ENCODE measurements around the gene APBA2. TPM values are rescaled to one million over a fixed set of nuclear protein-coding genes. Genes with fewer than 3 reads are reported as not detected.

The APBA2 gene
- total and polyA plus RNA-seq, 2 donors: 6.7 to 15.3 TPM

DNA sequence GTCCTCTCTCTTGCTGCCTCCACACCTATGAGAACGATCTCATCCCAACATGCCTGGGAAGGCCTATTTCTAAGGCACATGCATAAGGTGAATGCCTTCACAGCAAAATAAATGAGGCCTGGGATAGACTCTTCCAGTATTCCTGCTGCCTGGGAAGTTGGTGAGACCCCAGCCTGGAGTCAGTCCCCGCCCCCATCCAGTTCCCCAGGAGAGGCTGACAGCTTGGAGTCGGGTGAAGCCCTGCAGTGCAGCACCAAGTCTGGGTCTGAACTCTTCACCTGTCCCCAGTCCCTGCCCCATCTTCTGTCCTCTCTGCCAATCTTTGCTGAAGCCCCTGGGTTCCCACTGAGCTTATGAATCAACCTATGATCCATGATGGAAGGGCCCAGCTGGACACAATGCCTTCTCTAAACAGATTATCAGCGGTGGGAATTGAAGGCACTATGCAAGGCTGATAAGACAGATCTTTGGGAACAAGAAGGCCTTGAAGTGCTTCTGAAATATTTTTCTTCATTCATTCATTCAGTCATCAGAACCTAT lies 10.2 kb upstream of the APBA2 start:
- WGBS: 97% methylated on average over 4 of the region's 4 CpGs
- DNase-seq (ENCODE audit: low read depth in 6 of 9, low spot score in 9 of 9): no peak

DNA sequence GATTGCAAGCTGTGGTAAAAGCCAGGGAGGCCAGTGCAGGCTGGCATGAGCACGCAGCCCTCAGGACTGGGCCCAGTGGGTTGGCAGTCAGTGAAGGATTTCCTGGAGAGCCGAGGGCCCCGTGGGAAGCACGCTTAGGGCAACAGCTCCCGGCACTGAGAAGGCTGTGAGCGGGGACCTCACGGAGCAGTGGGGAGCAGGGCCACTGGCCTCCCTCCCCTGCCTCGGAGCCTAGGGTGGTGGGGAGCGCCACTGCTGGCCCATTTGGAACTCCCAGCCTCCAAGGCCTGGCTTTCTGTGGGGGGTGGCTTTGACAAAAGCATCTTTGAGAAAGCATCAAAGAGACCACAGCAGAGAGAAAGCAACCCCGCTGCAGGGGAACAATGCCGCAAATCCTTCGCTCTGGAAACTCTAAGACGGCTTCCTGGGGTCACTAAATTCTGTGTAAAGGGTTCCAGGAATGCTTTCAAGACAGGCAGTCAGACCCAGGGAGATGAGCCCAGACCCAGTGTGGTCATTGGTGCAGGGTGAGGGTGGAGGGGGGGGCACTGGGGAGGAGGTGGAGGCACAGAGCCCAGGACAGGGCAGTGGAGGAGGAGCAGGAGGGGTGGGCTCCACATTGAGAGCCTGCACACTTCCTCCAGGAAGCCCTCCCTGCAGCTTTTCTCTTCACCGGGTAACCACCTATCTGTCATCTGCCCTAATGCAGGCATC lies 9.5 kb upstream of the APBA2 start:
- no peaks in the 10 kb centered on the region for H3K9me3 ChIP-seq (ENCODE audit: control insufficient read depth in 2 of 2, insufficient read depth in 1 of 2, low read length in 1 of 2)
- H3K4me3 ChIP-seq (ENCODE audit: low read length in 2 of 2): no peak overlapping the region
- H3K27me3 ChIP-seq (ENCODE audit: control insufficient read depth in 2 of 2, insufficient read depth in 1 of 2, low read length in 1 of 2): no peaks in the 10 kb centered on the region
- no peak overlapping the region for H3K27ac ChIP-seq (ENCODE audit: low read depth in 1 of 2, low read length in 1 of 2)
- WGBS: 73% methylated on average over 14 of the region's 14 CpGs
- H3K4me1 ChIP-seq (ENCODE audit: control insufficient read depth in 2 of 2, insufficient read depth in 2 of 2, low read length in 2 of 2): peaks cover 5 to 7% of the 10 kb centered on the region in 2 donors
- H3K36me3 ChIP-seq (ENCODE audit: control insufficient read depth in 2 of 2, insufficient read depth in 2 of 2, low read length in 1 of 2): no peaks in the 10 kb centered on the region
- DNase-seq (ENCODE audit: low read depth in 6 of 9, low spot score in 9 of 9): no peak

More for the DNA sequence above, 10.2 kb upstream of the APBA2 start:
- no peaks in the 10 kb centered on the region for H3K27me3 ChIP-seq (ENCODE audit: control insufficient read depth in 2 of 2, insufficient read depth in 1 of 2, low read length in 1 of 2)
- no peak overlapping the region for H3K27ac ChIP-seq (ENCODE audit: low read depth in 1 of 2, low read length in 1 of 2)
- H3K4me1 ChIP-seq (ENCODE audit: control insufficient read depth in 2 of 2, insufficient read depth in 2 of 2, low read length in 2 of 2): peaks cover 5 to 7% of the 10 kb centered on the region in 2 donors
- H3K4me3 ChIP-seq (ENCODE audit: low read length in 2 of 2): no peak overlapping the region
- H3K36me3 ChIP-seq (ENCODE audit: control insufficient read depth in 2 of 2, insufficient read depth in 2 of 2, low read length in 1 of 2): no peaks in the 10 kb centered on the region
- H3K9me3 ChIP-seq (ENCODE audit: control insufficient read depth in 2 of 2, insufficient read depth in 1 of 2, low read length in 1 of 2): no peaks in the 10 kb centered on the region

DNA sequence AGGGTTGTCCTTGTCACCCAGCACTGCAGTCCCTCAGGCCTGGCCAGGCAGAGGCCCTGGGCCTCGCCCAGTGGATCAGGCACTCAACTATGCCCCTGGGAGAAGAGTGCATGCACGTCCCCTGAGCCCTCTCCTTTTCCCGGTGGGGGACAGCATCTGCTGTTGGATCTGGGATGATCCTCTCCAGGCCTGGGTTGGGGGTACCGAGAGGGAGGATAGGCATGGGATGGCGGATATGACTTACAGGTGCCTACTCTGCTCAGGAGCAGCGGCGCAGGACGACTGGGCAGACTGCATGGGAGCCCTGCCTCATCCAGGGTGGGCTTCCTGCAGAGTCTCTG lies 9.0 kb upstream of the APBA2 start:
- Histone ChIP-seq H3K27ac (ENCODE audit: low read depth in 1 of 2, low read length in 1 of 2) (no peak overlapping the region), H3K9me3 (ENCODE audit: control insufficient read depth in 2 of 2, insufficient read depth in 1 of 2, low read length in 1 of 2) (no peaks in the 10 kb centered on the region), H3K4me3 (ENCODE audit: low read length in 2 of 2) (no peak overlapping the region), H3K4me1 (ENCODE audit: control insufficient read depth in 2 of 2, insufficient read depth in 2 of 2, low read length in 2 of 2) (peaks cover 5 to 7% of the 10 kb centered on the region in 2 donors), H3K36me3 (ENCODE audit: control insufficient read depth in 2 of 2, insufficient read depth in 2 of 2, low read length in 1 of 2) (no peaks in the 10 kb centered on the region), H3K27me3 (ENCODE audit: control insufficient read depth in 2 of 2, insufficient read depth in 1 of 2, low read length in 1 of 2) (no peaks in the 10 kb centered on the region)
- no peak for DNase-seq (ENCODE audit: low read depth in 6 of 9, low spot score in 9 of 9)
- WGBS: 98% methylated on average over 8 of the region's 8 CpGs

DNA sequence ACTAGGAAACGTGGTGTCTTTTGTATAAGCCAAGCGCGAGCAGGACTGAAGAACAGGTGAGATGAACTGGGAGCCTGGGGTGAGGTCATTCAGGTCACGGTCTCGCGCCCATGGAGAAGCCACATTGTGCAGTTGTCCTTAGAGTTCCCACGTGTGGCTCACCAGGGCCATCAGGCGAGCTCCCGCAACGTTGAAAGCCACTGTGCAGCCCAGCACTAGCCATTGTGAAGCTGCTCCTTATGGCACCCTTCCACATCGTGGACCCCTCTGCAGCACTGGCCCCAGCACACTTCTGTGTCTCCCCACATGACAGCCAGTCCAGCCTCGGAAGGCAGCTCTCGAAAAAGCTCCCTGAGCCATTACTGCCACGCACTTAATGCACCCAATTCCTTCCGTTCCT lies 7.6 kb upstream of the APBA2 start:
- H3K27ac ChIP-seq (ENCODE audit: low read depth in 1 of 2, low read length in 1 of 2): no peak overlapping the region
- H3K9me3 ChIP-seq (ENCODE audit: control insufficient read depth in 2 of 2, insufficient read depth in 1 of 2, low read length in 1 of 2): no peaks in the 10 kb centered on the region
- H3K36me3 ChIP-seq (ENCODE audit: control insufficient read depth in 2 of 2, insufficient read depth in 2 of 2, low read length in 1 of 2): no peaks in the 10 kb centered on the region
- peaks cover 5 to 7% of the 10 kb centered on the region in 2 donors for H3K4me1 ChIP-seq (ENCODE audit: control insufficient read depth in 2 of 2, insufficient read depth in 2 of 2, low read length in 2 of 2)
- 92% methylated on average over 15 of the region's 15 CpGs for WGBS
- no peak overlapping the region for H3K4me3 ChIP-seq (ENCODE audit: low read length in 2 of 2)
- no peak for DNase-seq (ENCODE audit: low read depth in 6 of 9, low spot score in 9 of 9)
- no peaks in the 10 kb centered on the region for H3K27me3 ChIP-seq (ENCODE audit: control insufficient read depth in 2 of 2, insufficient read depth in 1 of 2, low read length in 1 of 2)

DNA sequence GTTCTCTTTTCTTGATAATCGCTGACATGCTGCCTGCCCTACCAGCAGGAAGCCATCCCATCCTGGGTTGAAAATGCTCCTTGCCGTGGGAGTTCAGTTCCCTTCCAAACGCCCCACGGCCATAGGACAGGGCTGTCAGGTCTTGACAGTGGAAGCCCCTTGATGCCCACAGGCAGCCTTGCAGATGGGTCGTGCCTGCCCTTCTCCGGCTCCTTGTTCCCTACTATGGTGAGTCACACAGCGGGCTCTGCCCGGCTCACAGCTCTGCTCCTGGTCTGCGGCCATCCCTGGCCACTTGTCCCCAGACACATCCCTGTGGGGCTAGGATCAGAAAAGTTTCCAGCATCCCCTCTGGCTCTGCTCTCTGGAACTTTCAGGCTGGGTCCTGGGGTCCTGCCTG lies 6.2 kb upstream of the APBA2 start:
- 96% methylated on average over 9 of the region's 9 CpGs for WGBS
- no peak for DNase-seq (ENCODE audit: low read depth in 6 of 9, low spot score in 9 of 9)

DNA sequence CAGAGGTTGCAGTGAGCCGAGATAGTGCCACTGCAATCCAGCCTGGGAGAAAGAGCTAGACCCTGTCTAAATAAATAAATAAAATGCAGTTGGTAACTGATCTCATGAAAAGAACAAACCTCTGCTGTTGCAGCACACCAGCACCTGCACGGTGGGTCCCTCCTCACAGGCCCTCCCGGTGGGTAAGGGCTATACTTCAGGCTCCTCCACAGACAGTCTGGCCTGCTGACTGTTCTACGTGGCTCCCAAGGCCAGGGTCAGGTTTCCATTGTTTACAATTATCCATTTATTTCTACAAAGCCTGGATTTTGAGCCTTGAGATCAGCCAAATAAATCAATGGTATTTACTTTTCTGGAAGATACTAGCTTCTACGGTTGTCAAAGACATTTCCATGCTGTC lies 5.1 kb upstream of the APBA2 start:
- H3K36me3 ChIP-seq (ENCODE audit: control insufficient read depth in 2 of 2, insufficient read depth in 2 of 2, low read length in 1 of 2): no peaks in the 10 kb centered on the region
- no peak for DNase-seq (ENCODE audit: low read depth in 6 of 9, low spot score in 9 of 9)
- H3K9me3 ChIP-seq (ENCODE audit: control insufficient read depth in 2 of 2, insufficient read depth in 1 of 2, low read length in 1 of 2): no peaks in the 10 kb centered on the region
- peaks cover 7 to 9% of the 10 kb centered on the region in 2 donors for H3K4me1 ChIP-seq (ENCODE audit: control insufficient read depth in 2 of 2, insufficient read depth in 2 of 2, low read length in 2 of 2)
- H3K27me3 ChIP-seq (ENCODE audit: control insufficient read depth in 2 of 2, insufficient read depth in 1 of 2, low read length in 1 of 2): peaks cover 8 to 16% of the 10 kb centered on the region in 2 donors
- no peak overlapping the region for H3K27ac ChIP-seq (ENCODE audit: low read depth in 1 of 2, low read length in 1 of 2)
- no peak overlapping the region for H3K4me3 ChIP-seq (ENCODE audit: low read length in 2 of 2)
- 96% methylated on average over 5 of the region's 5 CpGs for WGBS

More for the DNA sequence above, 6.2 kb upstream of the APBA2 start:
- Histone ChIP-seq H3K4me1 (ENCODE audit: control insufficient read depth in 2 of 2, insufficient read depth in 2 of 2, low read length in 2 of 2) (peaks cover 5 to 7% of the 10 kb centered on the region in 2 donors), H3K36me3 (ENCODE audit: control insufficient read depth in 2 of 2, insufficient read depth in 2 of 2, low read length in 1 of 2) (no peaks in the 10 kb centered on the region), H3K9me3 (ENCODE audit: control insufficient read depth in 2 of 2, insufficient read depth in 1 of 2, low read length in 1 of 2) (no peaks in the 10 kb centered on the region), H3K27me3 (ENCODE audit: control insufficient read depth in 2 of 2, insufficient read depth in 1 of 2, low read length in 1 of 2) (peaks cover 3 to 4% of the 10 kb centered on the region in 2 donors), H3K4me3 (ENCODE audit: low read length in 2 of 2) (no peak overlapping the region), H3K27ac (ENCODE audit: low read depth in 1 of 2, low read length in 1 of 2) (no peak overlapping the region)

DNA sequence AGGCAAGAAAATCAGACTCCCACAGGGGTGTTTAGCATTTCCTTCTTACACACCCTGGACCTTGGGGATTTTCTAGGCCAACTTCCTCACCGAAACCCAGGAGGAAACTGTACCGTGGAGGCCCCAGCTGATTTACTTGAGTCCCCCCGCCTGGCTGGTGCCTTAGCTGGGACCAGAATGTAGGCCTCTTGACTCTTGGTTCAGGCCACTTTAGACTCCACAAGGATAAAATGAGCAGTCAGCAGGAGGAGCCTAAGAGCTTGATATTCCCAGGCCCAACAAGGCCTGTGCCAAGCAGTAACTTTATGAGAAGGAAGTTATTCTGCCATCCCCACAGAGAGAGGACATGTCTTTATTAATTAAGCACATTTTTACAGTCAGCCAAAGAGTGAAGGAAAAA lies 4.6 kb upstream of the APBA2 start:
- DNase-seq (ENCODE audit: low read depth in 6 of 9, low spot score in 9 of 9): no peak
- Histone ChIP-seq H3K36me3 (ENCODE audit: control insufficient read depth in 2 of 2, insufficient read depth in 2 of 2, low read length in 1 of 2) (no peaks in the 10 kb centered on the region), H3K27me3 (ENCODE audit: control insufficient read depth in 2 of 2, insufficient read depth in 1 of 2, low read length in 1 of 2) (peaks cover 8 to 17% of the 10 kb centered on the region in 2 donors), H3K27ac (ENCODE audit: low read depth in 1 of 2, low read length in 1 of 2) (no peak overlapping the region), H3K9me3 (ENCODE audit: control insufficient read depth in 2 of 2, insufficient read depth in 1 of 2, low read length in 1 of 2) (no peaks in the 10 kb centered on the region), H3K4me3 (ENCODE audit: low read length in 2 of 2) (no peak overlapping the region), H3K4me1 (ENCODE audit: control insufficient read depth in 2 of 2, insufficient read depth in 2 of 2, low read length in 2 of 2) (peaks cover 4 to 7% of the 10 kb centered on the region in 2 donors)
- WGBS: 65% methylated on average over 3 of the region's 3 CpGs

DNA sequence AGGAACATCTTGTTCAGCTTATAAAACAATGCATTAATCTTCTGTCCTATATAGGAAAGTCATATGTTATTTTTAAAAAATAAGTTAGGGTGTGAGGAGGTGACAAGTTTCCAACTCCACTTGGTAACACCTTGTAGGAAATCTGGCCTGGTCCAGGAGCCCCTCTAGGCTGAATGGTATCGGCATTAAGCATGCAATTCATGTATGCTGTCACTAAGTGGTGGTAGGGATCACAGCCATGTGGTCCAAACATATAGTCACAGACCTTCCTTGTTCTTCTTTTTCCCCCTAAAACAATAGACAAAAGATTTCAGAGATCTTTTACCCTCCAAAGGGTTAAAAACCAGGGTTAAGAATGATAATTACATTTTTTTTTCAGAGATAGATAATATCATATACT lies 4.2 kb upstream of the APBA2 start:
- Histone ChIP-seq H3K36me3 (ENCODE audit: control insufficient read depth in 2 of 2, insufficient read depth in 2 of 2, low read length in 1 of 2) (no peaks in the 10 kb centered on the region), H3K9me3 (ENCODE audit: control insufficient read depth in 2 of 2, insufficient read depth in 1 of 2, low read length in 1 of 2) (no peaks in the 10 kb centered on the region), H3K27me3 (ENCODE audit: control insufficient read depth in 2 of 2, insufficient read depth in 1 of 2, low read length in 1 of 2) (peaks cover 10 to 19% of the 10 kb centered on the region in 2 donors), H3K27ac (ENCODE audit: low read depth in 1 of 2, low read length in 1 of 2) (no peak overlapping the region), H3K4me1 (ENCODE audit: control insufficient read depth in 2 of 2, insufficient read depth in 2 of 2, low read length in 2 of 2) (peaks cover 2 to 5% of the 10 kb centered on the region in 2 donors), H3K4me3 (ENCODE audit: low read length in 2 of 2) (no peak overlapping the region)
- 100% methylated on average over 1 of the region's 1 CpG for WGBS
- DNase-seq (ENCODE audit: low read depth in 6 of 9, low spot score in 9 of 9): no peak

DNA sequence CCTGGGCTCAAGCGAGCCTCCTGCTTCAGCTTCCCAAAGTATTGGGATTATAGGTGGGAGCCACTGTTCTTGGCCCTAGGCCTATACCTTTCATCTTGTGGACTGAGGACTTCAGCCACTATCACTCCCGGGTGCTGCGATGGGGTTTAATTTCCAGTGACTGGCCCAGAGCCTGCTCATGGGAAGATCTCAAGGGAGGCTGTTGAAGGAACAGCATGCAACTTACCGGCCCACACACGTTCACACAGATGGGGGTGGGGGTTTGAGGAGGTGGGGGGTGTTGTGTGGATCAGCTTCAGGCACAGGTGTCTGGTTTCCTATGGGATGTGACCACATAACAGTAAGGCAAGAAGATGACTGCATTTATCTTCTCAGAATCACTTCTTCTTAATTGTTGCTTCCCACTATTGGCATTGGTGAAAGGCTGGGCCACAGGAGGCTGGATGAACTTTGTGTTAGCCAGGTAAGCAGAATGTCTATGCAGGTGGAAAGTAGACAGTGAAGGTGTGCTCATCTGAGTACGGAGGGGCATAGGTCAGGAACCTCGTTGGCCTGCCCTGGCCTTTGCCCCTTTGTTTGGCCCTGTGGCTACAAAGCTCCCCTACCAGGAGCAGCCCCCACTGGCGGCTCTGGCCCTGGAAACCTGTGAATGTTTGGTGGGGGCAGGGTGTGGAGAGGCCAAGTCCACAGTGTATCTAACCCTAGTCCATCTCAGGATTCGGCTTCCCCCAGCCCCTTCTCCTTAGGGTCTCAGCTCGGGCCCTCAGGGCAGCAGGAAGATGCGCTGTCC lies 1.4 kb upstream of the APBA2 start:
- Histone ChIP-seq H3K36me3 (ENCODE audit: control insufficient read depth in 2 of 2, insufficient read depth in 2 of 2, low read length in 1 of 2) (no peaks in the 10 kb centered on the region), H3K9me3 (ENCODE audit: control insufficient read depth in 2 of 2, insufficient read depth in 1 of 2, low read length in 1 of 2) (no peaks in the 10 kb centered on the region), H3K4me1 (ENCODE audit: control insufficient read depth in 2 of 2, insufficient read depth in 2 of 2, low read length in 2 of 2) (peaks cover 4 to 14% of the 10 kb centered on the region in 2 donors), H3K27ac (ENCODE audit: low read depth in 1 of 2, low read length in 1 of 2) (no peak overlapping the region), H3K4me3 (ENCODE audit: low read length in 2 of 2) (no peak overlapping the region), H3K27me3 (ENCODE audit: control insufficient read depth in 2 of 2, insufficient read depth in 1 of 2, low read length in 1 of 2) (peaks cover 14 to 32% of the 10 kb centered on the region in 2 donors)
- DNase-seq (ENCODE audit: low read depth in 6 of 9, low spot score in 9 of 9): no peak
- whole genome bisulfite sequencing: 96% methylated on average over 11 of the region's 11 CpGs
